Smooth muscle cell (in vitro differentiated cells): ENCODE results near the gene MNX1. TPM values are rescaled to one million over a fixed set of nuclear protein-coding genes. Genes with fewer than 3 reads are reported as not detected.

Experiments
- DNase-seq: peaks from one replicate; lab custom pipeline; 2025; ENCODE audit not compliant: unreplicated experiment; lab: John Stamatoyannopoulos, UW
- H2AFZ ChIP-seq: fragments of 200-600 bp; sonication (generic); 2 replicates; pipeline ENCODE4 v1.6.0; 2016; ENCODE audit warnings: antibody characterized with exemption, low read depth, mild to moderate bottlenecking
- H3F3A ChIP-seq: fragments of 200-600 bp; sonication (generic); 2 replicates; pipeline ENCODE4 v1.6.0; 2017; ENCODE audit warnings: antibody characterized with exemption, low read depth
- H3K27ac ChIP-seq: fragments of 200-600 bp; sonication (generic); 2 replicates; pipeline ENCODE4 v1.5.1; 2016; ENCODE audit warnings: low read depth, mild to moderate bottlenecking
- H3K27me3 ChIP-seq: fragments of 200-600 bp; sonication (generic); 2 replicates; pipeline ENCODE4 v1.6.1; 2016; ENCODE audit warnings: low read depth, mild to moderate bottlenecking
- H3K36me3 ChIP-seq: fragments of 200-600 bp; sonication (generic); 2 replicates; pipeline ENCODE4 v1.5.1; 2016; ENCODE audit warnings: low read depth
- H3K4me1 ChIP-seq: fragments of 200-600 bp; sonication (generic); 2 replicates; pipeline ENCODE4 v1.5.1; 2016; ENCODE audit warnings: low read depth
- H3K4me2 ChIP-seq: fragments of 200-600 bp; sonication (generic); 2 replicates; pipeline ENCODE4 v1.6.0; 2016; ENCODE audit warnings: mild to moderate bottlenecking
- H3K4me3 ChIP-seq: fragments of 200-600 bp; sonication (generic); 2 replicates; pipeline ENCODE4 v1.5.1; 2016; ENCODE audit warnings: mild to moderate bottlenecking
- H3K79me2 ChIP-seq: fragments of 200-600 bp; sonication (generic); 2 replicates; pipeline ENCODE4 v1.6.0; 2016; ENCODE audit warnings: low read depth, mild to moderate bottlenecking
- H3K9ac ChIP-seq: fragments of 200-600 bp; sonication (generic); 2 replicates; pipeline ENCODE4 v1.6.0; 2016; ENCODE audit warnings: low read depth
- H3K9me3 ChIP-seq: fragments of 200-600 bp; sonication (generic); replicated peaks from 2 replicates; pipeline ENCODE4 v1.5.1; 2016; ENCODE audit warnings: low read depth
- H4K20me1 ChIP-seq: fragments of 200-600 bp; sonication (generic); 2 replicates; pipeline ENCODE4 v1.6.0; 2016; ENCODE audit warnings: low read depth
- WGBS: methylation state at CpG from one replicate; pipeline ENCODE4 v1.1.7; 2016; ENCODE audit warnings: low lambda C conversion rate; 5-methylcytosine and 5-hydroxymethylcytosine counted together
- polyA plus RNA-seq: library from polyadenylated mRNA; unstranded; fragments of >200 nt; fragmentation: Nextera tagmentation; extraction: Ambion mirVana; gene quantifications from 2 replicates; pipeline ENCODE4 v1.2.1, GENCODE V29; 2016
- total RNA-seq: library from RNA; depleted of rRNA; stranded (reverse); fragments of >200 nt; gene quantifications from 2 replicates; pipeline ENCODE4 v1.2.3, GENCODE V29; 2014
- TF ChIP-seq, protein P1 (sequence below): fragments of 200-600 bp; sonication (generic); IDR thresholded peaks from 2 replicates; pipeline ENCODE4 v1.5.1; 2017; ENCODE audit warnings: borderline replicate concordance, mild to moderate bottlenecking, antibody characterized with exemption; ENCODE audit not compliant: insufficient read depth, poor library complexity, severe bottlenecking

The MNX1 gene
- total and polyA plus RNA-seq, 2 experiments from 2014 or later = not detected

DNA sequence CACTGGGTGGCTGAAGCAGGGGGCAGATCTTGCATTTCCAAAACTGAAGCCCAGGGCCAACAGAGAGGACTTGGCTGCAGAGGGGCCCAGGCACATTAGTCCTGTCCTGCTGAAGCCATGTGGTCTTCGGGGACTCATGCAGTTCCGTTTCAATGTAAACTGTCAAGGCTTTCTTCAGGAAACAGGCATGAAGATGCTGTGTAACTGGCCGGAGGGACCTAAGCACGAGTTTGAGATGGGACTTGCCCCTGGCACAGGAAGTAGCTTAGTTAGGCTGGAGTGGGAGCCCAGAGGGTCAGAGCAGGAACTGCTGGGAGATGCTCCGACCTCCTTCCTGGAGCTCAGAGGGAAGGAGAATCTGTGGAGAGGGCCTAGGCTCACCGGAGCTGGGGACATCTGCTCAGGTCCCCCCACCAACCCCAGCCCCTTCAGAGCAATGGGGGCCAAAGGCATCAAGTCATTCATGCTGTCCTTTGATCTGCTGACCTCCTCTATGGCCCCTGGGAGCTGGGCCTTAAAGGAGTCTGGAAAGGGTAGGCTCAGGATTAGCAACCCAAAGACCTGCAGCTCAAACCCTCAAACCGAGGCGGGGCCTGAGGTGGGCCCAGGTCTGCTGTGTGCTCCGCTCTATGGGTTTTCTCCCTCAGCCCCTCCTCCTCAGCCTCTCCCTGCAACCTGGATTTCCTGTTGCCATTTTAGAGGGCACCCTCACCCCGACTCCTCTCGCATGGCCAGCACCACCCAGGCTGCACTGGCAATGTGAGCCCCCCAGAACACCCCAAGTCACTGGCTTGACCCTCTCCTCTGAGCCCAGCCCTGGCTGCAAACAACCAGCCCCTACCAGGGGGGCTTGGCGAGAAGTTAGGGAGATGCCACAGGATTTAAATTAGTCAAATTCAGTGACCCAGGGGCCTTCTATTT lies 4.4 kb upstream of the MNX1 start:
- TF ChIP-seq, protein P1, sequence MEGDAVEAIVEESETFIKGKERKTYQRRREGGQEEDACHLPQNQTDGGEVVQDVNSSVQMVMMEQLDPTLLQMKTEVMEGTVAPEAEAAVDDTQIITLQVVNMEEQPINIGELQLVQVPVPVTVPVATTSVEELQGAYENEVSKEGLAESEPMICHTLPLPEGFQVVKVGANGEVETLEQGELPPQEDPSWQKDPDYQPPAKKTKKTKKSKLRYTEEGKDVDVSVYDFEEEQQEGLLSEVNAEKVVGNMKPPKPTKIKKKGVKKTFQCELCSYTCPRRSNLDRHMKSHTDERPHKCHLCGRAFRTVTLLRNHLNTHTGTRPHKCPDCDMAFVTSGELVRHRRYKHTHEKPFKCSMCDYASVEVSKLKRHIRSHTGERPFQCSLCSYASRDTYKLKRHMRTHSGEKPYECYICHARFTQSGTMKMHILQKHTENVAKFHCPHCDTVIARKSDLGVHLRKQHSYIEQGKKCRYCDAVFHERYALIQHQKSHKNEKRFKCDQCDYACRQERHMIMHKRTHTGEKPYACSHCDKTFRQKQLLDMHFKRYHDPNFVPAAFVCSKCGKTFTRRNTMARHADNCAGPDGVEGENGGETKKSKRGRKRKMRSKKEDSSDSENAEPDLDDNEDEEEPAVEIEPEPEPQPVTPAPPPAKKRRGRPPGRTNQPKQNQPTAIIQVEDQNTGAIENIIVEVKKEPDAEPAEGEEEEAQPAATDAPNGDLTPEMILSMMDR = no peak
- Histone ChIP-seq H3K9ac (no peak overlapping the region), H3K27me3 (peaks cover 99% of the 10 kb centered on the region), H3K27ac (no peak overlapping the region), H3F3A (no peaks in the 10 kb centered on the region), H3K4me1 (no peaks in the 10 kb centered on the region), H3K36me3 (no peaks in the 10 kb centered on the region), H3K4me2 (no peak overlapping the region), H2AFZ (no peak overlapping the region), H3K4me3 (no peak overlapping the region), H4K20me1 (no peaks in the 10 kb centered on the region), H3K9me3 (no peaks in the 10 kb centered on the region), H3K79me2 (no peaks in the 10 kb centered on the region)
- WGBS = 51% methylated on average over 11 of the region's 12 CpGs
- DNase-seq = no peak

DNA sequence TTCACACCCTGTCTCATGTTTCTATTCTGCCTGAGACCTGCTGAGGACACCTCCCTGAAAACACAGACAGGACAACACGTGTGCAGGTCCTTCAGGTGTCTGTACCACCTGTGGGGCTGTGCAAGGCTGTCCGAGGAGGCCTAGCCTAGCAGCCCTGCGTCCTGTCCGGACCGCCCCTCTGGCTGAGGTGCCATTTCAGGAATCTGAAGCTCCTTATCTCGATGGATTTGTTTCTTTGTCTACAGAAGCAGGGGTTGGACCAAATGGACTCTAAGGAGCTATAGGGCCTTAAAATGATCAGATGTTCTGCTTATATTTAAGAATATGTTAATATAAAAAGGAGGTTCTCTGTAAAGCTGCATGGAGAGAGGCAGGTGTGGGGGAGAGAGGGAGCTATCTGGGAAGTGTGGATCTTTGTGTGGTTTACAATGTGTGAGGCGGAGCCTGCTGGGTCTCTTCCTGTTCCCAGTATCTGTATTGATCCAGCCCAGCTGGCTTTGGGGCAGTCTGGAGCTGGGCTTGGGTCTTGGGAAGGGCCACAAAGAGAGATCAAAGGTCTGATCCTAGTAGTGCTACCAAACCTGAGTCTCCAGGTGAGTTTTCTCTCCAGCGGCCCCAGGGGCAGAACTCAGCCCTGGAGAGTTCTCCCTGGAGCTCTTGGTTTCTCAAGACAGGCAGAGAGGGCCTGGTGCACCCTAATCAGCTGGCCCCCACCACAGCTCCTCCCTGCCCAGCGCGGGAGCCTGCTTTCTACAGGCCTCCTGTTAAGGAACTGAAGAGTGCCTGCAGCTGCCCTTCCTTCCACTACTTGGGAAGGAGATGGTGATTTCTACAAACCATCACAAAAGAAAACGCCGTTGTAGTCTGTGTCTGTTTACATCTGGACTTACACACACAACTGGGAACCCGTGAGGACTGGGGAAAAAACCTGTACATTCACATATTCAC lies 3.4 kb upstream of the MNX1 start:
- Histone ChIP-seq H3F3A (no peaks in the 10 kb centered on the region), H2AFZ (no peak overlapping the region), H3K4me1 (no peaks in the 10 kb centered on the region), H3K4me3 (no peak overlapping the region), H3K79me2 (no peaks in the 10 kb centered on the region), H3K9ac (no peak overlapping the region), H3K4me2 (no peak overlapping the region), H3K27ac (no peak overlapping the region), H3K36me3 (no peaks in the 10 kb centered on the region), H3K9me3 (no peaks in the 10 kb centered on the region), H4K20me1 (no peaks in the 10 kb centered on the region), H3K27me3 (peaks cover 97% of the 10 kb centered on the region)
- TF ChIP-seq, protein P1 = no peak
- DNase-seq = no peak
- 40% methylated on average over 13 of the region's 13 CpGs for WGBS

DNA sequence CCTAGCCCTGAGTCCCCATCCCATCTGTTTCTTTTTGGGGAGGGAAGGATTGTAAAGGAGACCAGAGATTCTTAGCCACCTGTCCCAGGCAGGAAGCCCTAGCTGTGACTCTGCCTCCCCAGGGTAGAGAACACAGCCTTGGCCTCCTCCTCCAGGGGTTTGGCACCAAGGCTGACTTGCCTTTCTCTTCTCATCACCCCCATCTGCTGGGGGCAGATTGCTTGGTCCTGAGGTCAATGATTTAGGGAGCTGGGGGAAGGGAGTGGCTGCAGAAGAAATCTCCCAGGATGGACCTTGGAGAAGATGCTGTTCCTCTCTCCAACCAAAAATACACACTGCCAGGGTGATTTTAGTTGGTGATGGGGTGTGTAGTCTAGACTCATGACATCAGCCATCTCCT lies 2.6 kb upstream of the MNX1 start:
- Histone ChIP-seq H3F3A (no peaks in the 10 kb centered on the region), H4K20me1 (no peaks in the 10 kb centered on the region), H3K27ac (no peak overlapping the region), H3K4me3 (no peak overlapping the region), H3K79me2 (no peaks in the 10 kb centered on the region), H3K4me2 (no peak overlapping the region), H3K36me3 (no peaks in the 10 kb centered on the region), H3K27me3 (peaks cover 97% of the 10 kb centered on the region), H2AFZ (no peak overlapping the region), H3K4me1 (no peaks in the 10 kb centered on the region), H3K9me3 (no peaks in the 10 kb centered on the region), H3K9ac (no peak overlapping the region)
- TF ChIP-seq, protein P1 = no peak
- DNase-seq = no peak
